HepG2 (cell line): ENCODE results near the gene AIF1.

Experiments used
- GLI4 ChIP-seq: sonication (generic); formaldehyde crosslinking; IDR thresholded peaks from 2 replicates; pipeline ENCODE4 v1.5.1; 2020; ENCODE audit warnings: missing genetic modification reagents, mild to moderate bottlenecking, moderate library complexity, borderline replicate concordance
- POLR2AphosphoS5 ChIP-seq: IDR thresholded peaks from 2 replicates; pipeline ENCODE4 v1.6.1; 2012; ENCODE audit warnings: low read depth, low read length
- SIX1 ChIP-seq: sonication (generic); formaldehyde crosslinking; IDR thresholded peaks from 2 replicates; pipeline ENCODE4 v1.4.0; 2020; ENCODE audit warnings: missing genetic modification reagents, borderline replicate concordance
- ZFX ChIP-seq: sonication (generic); formaldehyde crosslinking; IDR thresholded peaks from 2 replicates; pipeline ENCODE4 v1.4.0; 2020; ENCODE audit warnings: mild to moderate bottlenecking, low read depth, missing genetic modification reagents, moderate library complexity
- ZNF20 ChIP-seq: sonication (generic); formaldehyde crosslinking; IDR thresholded peaks from 2 replicates; pipeline ENCODE4 v1.4.0; 2020; ENCODE audit warnings: mild to moderate bottlenecking, moderate library complexity, missing genetic modification reagents
- ZNF749 ChIP-seq: sonication (generic); formaldehyde crosslinking; IDR thresholded peaks from 2 replicates; pipeline ENCODE4 v1.8.0; 2022; ENCODE audit warnings: mild to moderate bottlenecking, missing genetic modification reagents, moderate library complexity, borderline replicate concordance

DNA sequence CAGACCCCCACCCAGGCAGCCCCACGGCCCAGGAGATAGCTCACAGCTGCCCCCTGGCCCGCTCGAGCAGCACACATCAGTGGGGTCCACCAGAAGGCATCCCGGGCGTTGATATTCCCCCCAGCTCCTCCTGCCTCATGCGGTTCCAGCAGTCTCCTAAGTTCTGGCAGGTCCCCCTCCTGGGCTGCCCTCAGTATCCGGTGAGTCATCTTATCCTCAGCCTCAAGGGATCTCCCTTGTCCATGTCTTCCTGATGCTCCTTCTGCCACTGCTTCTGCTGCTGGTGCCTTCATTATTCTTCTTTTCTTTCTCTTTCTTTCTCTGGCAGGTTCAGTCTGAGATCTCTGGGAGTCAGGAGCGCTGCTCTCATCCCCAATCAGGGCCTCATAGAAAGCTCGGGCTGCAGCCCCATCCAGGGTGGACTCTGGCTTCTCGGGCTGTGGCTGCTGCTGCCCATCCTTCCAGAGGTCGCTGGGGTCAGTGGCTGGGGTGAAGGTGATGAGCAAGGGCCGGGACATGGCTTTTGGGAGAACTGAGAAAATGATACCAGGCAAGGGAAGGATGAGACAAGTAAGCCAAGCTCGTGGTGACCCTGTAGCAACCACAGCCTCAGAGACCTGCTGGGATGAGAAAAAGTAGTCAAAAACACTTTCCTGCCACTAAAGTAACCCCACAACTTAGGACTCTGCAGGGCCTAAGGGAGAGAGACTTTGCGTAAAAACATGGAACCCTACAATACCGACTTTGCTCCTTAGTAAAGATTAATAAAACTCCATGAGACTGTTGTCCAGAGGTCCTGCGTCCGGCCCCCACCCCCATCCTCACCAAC lies 49.1 kb downstream of the AIF1 start:
- TF ChIP-seq ZNF20 (CRISPR knock-in tag) = no peak
- no peak for TF ChIP-seq GLI4
- no peak for TF ChIP-seq ZFX (CRISPR knock-in tag)
- TF ChIP-seq POLR2AphosphoS5 = no peak
- TF ChIP-seq SIX1 = no peak
- TF ChIP-seq ZNF749 (CRISPR knock-in tag) = no peak
